H1 (cell line): ENCODE measurements around the gene DHX34.

Source experiments
- CREB1 ChIP-seq: IDR thresholded peaks from 2 replicates; pipeline ENCODE4 v1.6.1; 2012; ENCODE audit warnings: inconsistent platforms
- EP300 ChIP-seq, 2 experiments: IDR thresholded peaks; 1 replicate in 1 of 2; 2 replicates in 1 of 2; pipeline ENCODE4 v1.6.1; 2011 to 2012; ENCODE audit warnings: low read depth in 2 of 2, low read length in 2 of 2, mild to moderate bottlenecking in 2 of 2, borderline replicate concordance in 1 of 2, inconsistent platforms in 1 of 2, moderate library complexity in 1 of 2
- EZH2 ChIP-seq: fragments of 200-600 bp; sonication (generic); IDR thresholded peaks from 2 replicates; pipeline ENCODE4 v1.7.1; 2012; ENCODE audit warnings: low read depth, mild to moderate bottlenecking, moderate library complexity, low read length, inconsistent platforms; ENCODE audit not compliant: severe bottlenecking
- POLR2A ChIP-seq, 2 experiments: IDR thresholded peaks; 1 replicate in 1 of 2; 2 replicates in 1 of 2; pipeline ENCODE4 v1.6.1; 2011; ENCODE audit warnings: low read depth in 2 of 2, low read length in 2 of 2, mild to moderate bottlenecking in 2 of 2; ENCODE audit errors: control extremely low read depth in 1 of 2
- POLR2AphosphoS5 ChIP-seq: IDR thresholded peaks from 2 replicates; pipeline ENCODE4 v1.6.1; 2011; ENCODE audit warnings: low read depth, low read length
- RAD21 ChIP-seq, 2 experiments: IDR thresholded peaks in 1 of 2; conservative IDR thresholded peaks in 1 of 2; 2 replicates each; pipeline ENCODE4 v1.6.1; 2011; ENCODE audit warnings: low read depth in 2 of 2, low read length in 2 of 2, improper control_type of control experiment in 1 of 2, inconsistent platforms in 1 of 2, mild to moderate bottlenecking in 1 of 2, moderate library complexity in 1 of 2
- SIN3A ChIP-seq, 2 experiments: IDR thresholded peaks in 1 of 2; conservative IDR thresholded peaks in 1 of 2; 2 replicates each; pipeline ENCODE4 v1.6.1; 2011 to 2012; ENCODE audit warnings: low read length in 2 of 2, improper control_type of control experiment in 1 of 2, low read depth in 1 of 2, mild to moderate bottlenecking in 1 of 2
- TCF12 ChIP-seq: IDR thresholded peaks from 2 replicates; pipeline ENCODE4 v1.6.1; 2011; ENCODE audit warnings: low read depth, mild to moderate bottlenecking, low read length
- USF2 ChIP-seq: IDR thresholded peaks from 2 replicates; pipeline ENCODE4 v1.6.1; 2011; ENCODE audit warnings: low read length, improper control_type of control experiment
- YY1 ChIP-seq: IDR thresholded peaks from 2 replicates; pipeline ENCODE4 v1.6.1; 2011; ENCODE audit warnings: low read depth, mild to moderate bottlenecking, low read length
- ZNF274 ChIP-seq: IDR thresholded peaks from 2 replicates; pipeline ENCODE4 v1.7.0; 2012; ENCODE audit warnings: low read length, borderline replicate concordance; ENCODE audit errors: extremely low read depth
- TF ChIP-seq, protein P1 (sequence below), 3 experiments: IDR thresholded peaks; 1 replicate in 2 of 3; 2 replicates in 1 of 3; pipeline versions ENCODE4 v1.5.1 to v1.6.1; 2011; ENCODE audit warnings: low read length in 3 of 3, mild to moderate bottlenecking in 3 of 3, inconsistent platforms in 2 of 3, low read depth in 1 of 3, moderate library complexity in 1 of 3; ENCODE audit not compliant: insufficient read depth in 1 of 3; ENCODE audit errors: control extremely low read depth in 1 of 3
- TF ChIP-seq, protein P2 (sequence below): IDR thresholded peaks from 2 replicates; pipeline ENCODE4 v1.6.1; 2011; ENCODE audit warnings: low read depth, mild to moderate bottlenecking, low read length; ENCODE audit not compliant: insufficient read depth

DNA sequence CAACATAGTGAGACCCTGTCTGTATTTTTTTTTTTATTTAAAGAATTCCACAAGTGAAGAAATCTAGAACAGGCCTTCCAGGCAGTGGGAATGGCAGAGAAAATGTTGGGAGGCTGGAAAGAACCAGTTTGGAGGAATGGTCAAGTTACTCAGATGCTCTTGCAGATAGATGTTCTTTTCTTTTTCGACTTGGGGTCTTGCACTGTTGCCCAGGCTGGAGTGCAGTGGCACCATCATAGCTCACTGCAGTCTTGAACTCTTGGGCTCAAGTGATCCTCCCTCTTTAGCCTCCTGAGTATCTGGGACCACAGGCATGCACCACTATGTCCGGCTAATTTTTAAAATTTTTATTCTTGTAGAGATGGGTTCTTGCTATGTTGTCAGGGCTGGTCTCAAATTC is 38.8 kb upstream of the DHX34 start:
- TF ChIP-seq, protein P1, sequence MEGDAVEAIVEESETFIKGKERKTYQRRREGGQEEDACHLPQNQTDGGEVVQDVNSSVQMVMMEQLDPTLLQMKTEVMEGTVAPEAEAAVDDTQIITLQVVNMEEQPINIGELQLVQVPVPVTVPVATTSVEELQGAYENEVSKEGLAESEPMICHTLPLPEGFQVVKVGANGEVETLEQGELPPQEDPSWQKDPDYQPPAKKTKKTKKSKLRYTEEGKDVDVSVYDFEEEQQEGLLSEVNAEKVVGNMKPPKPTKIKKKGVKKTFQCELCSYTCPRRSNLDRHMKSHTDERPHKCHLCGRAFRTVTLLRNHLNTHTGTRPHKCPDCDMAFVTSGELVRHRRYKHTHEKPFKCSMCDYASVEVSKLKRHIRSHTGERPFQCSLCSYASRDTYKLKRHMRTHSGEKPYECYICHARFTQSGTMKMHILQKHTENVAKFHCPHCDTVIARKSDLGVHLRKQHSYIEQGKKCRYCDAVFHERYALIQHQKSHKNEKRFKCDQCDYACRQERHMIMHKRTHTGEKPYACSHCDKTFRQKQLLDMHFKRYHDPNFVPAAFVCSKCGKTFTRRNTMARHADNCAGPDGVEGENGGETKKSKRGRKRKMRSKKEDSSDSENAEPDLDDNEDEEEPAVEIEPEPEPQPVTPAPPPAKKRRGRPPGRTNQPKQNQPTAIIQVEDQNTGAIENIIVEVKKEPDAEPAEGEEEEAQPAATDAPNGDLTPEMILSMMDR (IDR thresholded peaks at IDR 0.05; ENCODE audit: control extremely low read depth in 1 of 3, insufficient read depth in 1 of 3, low read depth in 1 of 3, low read length in 3 of 3) = no peak
- TF ChIP-seq SIN3A (conservative IDR thresholded peaks at IDR 0.05 in 1 of 2, IDR thresholded peaks at IDR 0.05 in 1 of 2; ENCODE audit: low read depth in 1 of 2, low read length in 2 of 2) = no peak
- no peak for TF ChIP-seq CREB1
- TF ChIP-seq EZH2 = no peak
- TF ChIP-seq EP300 (IDR thresholded peaks at IDR 0.05; ENCODE audit: borderline replicate concordance in 1 of 2, low read depth in 2 of 2, low read length in 2 of 2) = no peak
- no peak for TF ChIP-seq POLR2AphosphoS5
- TF ChIP-seq, protein P2, sequence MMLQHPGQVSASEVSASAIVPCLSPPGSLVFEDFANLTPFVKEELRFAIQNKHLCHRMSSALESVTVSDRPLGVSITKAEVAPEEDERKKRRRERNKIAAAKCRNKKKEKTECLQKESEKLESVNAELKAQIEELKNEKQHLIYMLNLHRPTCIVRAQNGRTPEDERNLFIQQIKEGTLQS = no peak
- TF ChIP-seq RAD21 (IDR thresholded peaks at IDR 0.05 in 1 of 2, conservative IDR thresholded peaks at IDR 0.05 in 1 of 2; ENCODE audit: low read depth in 2 of 2, low read length in 2 of 2) = no peak
- TF ChIP-seq TCF12 = no peak
- no peak for TF ChIP-seq USF2
- TF ChIP-seq POLR2A (IDR thresholded peaks at IDR 0.05; ENCODE audit: control extremely low read depth in 1 of 2, low read depth in 2 of 2, low read length in 2 of 2) = no peak
- TF ChIP-seq YY1 = no peak
- TF ChIP-seq ZNF274 = no peak
